ENCODE measurements around the gene RAB1B. TPM values are rescaled to one million over a fixed set of nuclear protein-coding genes. Genes with fewer than 3 reads are reported as not detected.

Gene RAB1B
- total and polyA plus RNA-seq, 4 donors: 40.4 to 83.0 (median 51.3) TPM

GRCh38 chr11:66266378-66267038, 1.9 kb upstream of the RAB1B start (continued):
- TF ChIP-seq REST (IDR thresholded peaks at IDR 0.05) (no peak), YY1 (IDR thresholded peaks at IDR 0.05) (no peak), MAX (IDR thresholded peaks at IDR 0.05) (no peak), FOXA1 (IDR thresholded peaks at IDR 0.05) (no peak), NR2F2 (IDR thresholded peaks at IDR 0.05) (no peak)

GRCh38 chr11:66267039-66267378, 1.4 kb upstream of the RAB1B start:
- Histone ChIP-seq H3K36me3 (ENCODE audit: control insufficient read depth in 4 of 4, insufficient read depth in 3 of 4, low read depth in 1 of 4, low read length in 3 of 4) (peaks cover 0 to 9% (median 4%) of the 10 kb centered on the region in 4 donors), H3K9ac (ENCODE audit: low read depth in 1 of 2, low read length in 2 of 2) (no peak overlapping the region), H3K4me1 (ENCODE audit: control insufficient read depth in 4 of 4, insufficient read depth in 4 of 4, low read length in 3 of 4) (peaks cover 4 to 23% (median 17%) of the 10 kb centered on the region in 4 donors), H3K9me3 (ENCODE audit: control insufficient read depth in 4 of 4, low read length in 3 of 4) (no peaks in the 10 kb centered on the region), H3K27me3 (ENCODE audit: control insufficient read depth in 4 of 4, insufficient read depth in 4 of 4, low read length in 3 of 4) (no peaks in the 10 kb centered on the region), H3K27ac (ENCODE audit: low read depth in 1 of 2, low read length in 2 of 2) (peak overlapping the region; percentile 19 to 53), H3K4me3 (ENCODE audit: low read depth in 1 of 3, low read length in 3 of 3) (peak overlapping the region in 2 of 3 donors; percentile 57 to 59)
- TF ChIP-seq FOXA1 (IDR thresholded peaks at IDR 0.05): no peak
- no peak for TF ChIP-seq HNF4A (conservative IDR thresholded peaks at IDR 0.05)
- no peak for TF ChIP-seq ATF3 (IDR thresholded peaks at IDR 0.05)
- whole genome bisulfite sequencing: 50% methylated on average over 13 of the region's 13 CpGs
- DNase-seq (ENCODE audit: low spot score): no peak

- peaks cover 4 to 23% (median 17%) of the 10 kb centered on the region in 4 donors for H3K4me1 ChIP-seq (ENCODE audit: control insufficient read depth in 4 of 4, insufficient read depth in 4 of 4, low read length in 3 of 4)
- peak overlapping the region; percentile 91 to 92 for H3K27ac ChIP-seq (ENCODE audit: low read depth in 1 of 2, low read length in 2 of 2)
- peaks cover under 1 to 12% (median 9%) of the 10 kb centered on the region in 4 donors for H3K36me3 ChIP-seq (ENCODE audit: control insufficient read depth in 4 of 4, insufficient read depth in 3 of 4, low read depth in 1 of 4, low read length in 3 of 4)
- H3K9me3 ChIP-seq (ENCODE audit: control insufficient read depth in 4 of 4, low read length in 3 of 4): no peaks in the 10 kb centered on the region
- no peaks in the 10 kb centered on the region for H3K27me3 ChIP-seq (ENCODE audit: control insufficient read depth in 4 of 4, insufficient read depth in 4 of 4, low read length in 3 of 4)
- H3K4me3 ChIP-seq (ENCODE audit: low read depth in 1 of 3, low read length in 3 of 3): peak overlapping the region; percentile 57 to 65 (median 59)
- DNase-seq (ENCODE audit: low spot score): peak; percentile 96
- WGBS: 3% methylated on average over 61 of the region's 61 CpGs
- peak overlapping the region; percentile 68 to 73 for H3K9ac ChIP-seq (ENCODE audit: low read depth in 1 of 2, low read length in 2 of 2)
- TF ChIP-seq NR2F2 (IDR thresholded peaks at IDR 0.05): peak; percentile 14
- TF ChIP-seq CTCF (IDR thresholded peaks at IDR 0.05; ENCODE audit: low read depth, low read length, missing input control): peak; percentile 6
- peak; percentile 16 for TF ChIP-seq SP1 (IDR thresholded peaks at IDR 0.05)
- TF ChIP-seq RAD21 (IDR thresholded peaks at IDR 0.05): no peak
- peak in 1 of 2 donors; percentile 47 for TF ChIP-seq JUND (IDR thresholded peaks at IDR 0.05)
- no peak for TF ChIP-seq HNF4A (conservative IDR thresholded peaks at IDR 0.05)
Measured at GRCh38 chr11:66267379-66268243, 828 bp upstream of the RAB1B start.
